DOHH2 (cell line): Measurements from ENCODE around the gene DERL3.

Experiments used
- H3F3A ChIP-seq: fragments of 200-600 bp; sonication (generic), shearing (Covaris generic); 2 replicates; pipeline ENCODE4 v1.6.0; 2016; ENCODE audit warnings: antibody characterized with exemption, mild to moderate bottlenecking; ENCODE audit not compliant: control insufficient read depth, insufficient read depth
- H3K27ac ChIP-seq: fragments of 200-600 bp; sonication (generic); 2 replicates; pipeline ENCODE4 v1.5.1; 2014; ENCODE audit warnings: low read depth, mild to moderate bottlenecking, low read length, moderate library complexity
- H3K27me3 ChIP-seq: fragments of 200-600 bp; sonication (generic); 2 replicates; pipeline ENCODE4 v1.6.1; 2014; ENCODE audit warnings: mild to moderate bottlenecking, low read length, mixed read lengths; ENCODE audit not compliant: control insufficient read depth
- H3K36me3 ChIP-seq: fragments of 200-600 bp; sonication (generic); 2 replicates; pipeline ENCODE4 v1.6.1; 2014; ENCODE audit warnings: mild to moderate bottlenecking, low read length, moderate library complexity, mixed read lengths; ENCODE audit not compliant: control insufficient read depth
- H3K4me1 ChIP-seq: fragments of 200-600 bp; sonication (generic); 2 replicates; pipeline ENCODE4 v1.6.1; 2014; ENCODE audit warnings: mild to moderate bottlenecking, low read length, mixed read lengths; ENCODE audit not compliant: control insufficient read depth
- H3K4me2 ChIP-seq: fragments of 200-600 bp; sonication (generic); 2 replicates; pipeline ENCODE4 v1.6.0; 2014; ENCODE audit warnings: mild to moderate bottlenecking, low read length, moderate library complexity
- H3K4me3 ChIP-seq: fragments of 200-600 bp; sonication (generic); 2 replicates; pipeline ENCODE4 v1.5.1; 2014; ENCODE audit warnings: mild to moderate bottlenecking, low read length, mixed read lengths
- H3K79me2 ChIP-seq: fragments of 200-600 bp; sonication (generic); 2 replicates; pipeline ENCODE4 v1.6.1; 2014; ENCODE audit warnings: mild to moderate bottlenecking, low read length, mixed read lengths; ENCODE audit not compliant: control insufficient read depth
- H3K9me2 ChIP-seq: fragments of 200-600 bp; sonication (generic); replicated peaks from 2 replicates; pipeline ENCODE4 v1.6.1; 2014; ENCODE audit warnings: mild to moderate bottlenecking, low read length, mixed read lengths; ENCODE audit not compliant: control insufficient read depth
- H3K9me3 ChIP-seq: fragments of 200-600 bp; sonication (generic); 2 replicates; pipeline ENCODE4 v1.6.1; 2014; ENCODE audit warnings: antibody characterized with exemption, low read length, mixed read lengths; ENCODE audit not compliant: control insufficient read depth, insufficient read depth
- H4K20me1 ChIP-seq: fragments of 200-600 bp; sonication (generic); 2 replicates; pipeline ENCODE4 v1.6.0; 2014; ENCODE audit warnings: low read depth, mild to moderate bottlenecking, antibody characterized with exemption, low read length, moderate library complexity; ENCODE audit not compliant: control insufficient read depth, insufficient read depth
- EZH2phosphoT487 ChIP-seq: fragments of 200-600 bp; sonication (generic); IDR thresholded peaks from 2 replicates; pipeline ENCODE4 v1.6.1; 2017; ENCODE audit warnings: borderline replicate concordance, mild to moderate bottlenecking, antibody characterized with exemption, low read length, moderate library complexity, mixed read lengths
- TF ChIP-seq, protein P1 (sequence below): fragments of 200-600 bp; sonication (generic); IDR thresholded peaks from one replicate; pipeline ENCODE4 v1.5.1; 2014; ENCODE audit warnings: antibody characterized with exemption, mild to moderate bottlenecking, low read depth, low read length; ENCODE audit not compliant: poor library complexity, severe bottlenecking

Gene DERL3

DNA sequence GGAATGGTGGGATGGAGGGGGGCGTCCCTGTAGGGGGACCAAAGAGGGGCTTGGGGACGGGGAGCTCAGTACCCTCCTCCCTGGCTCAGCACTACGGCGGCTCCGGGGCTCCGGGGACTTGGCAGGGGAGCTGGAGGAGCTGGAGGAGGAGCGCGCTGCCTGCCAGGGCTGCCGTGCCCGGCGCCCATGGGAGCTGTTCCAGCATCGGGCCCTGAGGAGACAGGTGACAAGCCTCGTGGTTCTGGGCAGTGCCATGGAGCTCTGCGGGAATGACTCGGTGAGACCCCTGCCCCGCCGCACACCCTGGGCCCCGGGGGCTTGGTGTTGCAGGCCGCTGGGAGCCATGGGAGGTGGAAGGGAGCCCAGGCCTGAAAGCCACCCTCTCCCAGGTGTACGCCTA is 43.6 kb upstream of the DERL3 start:
- TF ChIP-seq, protein P1, sequence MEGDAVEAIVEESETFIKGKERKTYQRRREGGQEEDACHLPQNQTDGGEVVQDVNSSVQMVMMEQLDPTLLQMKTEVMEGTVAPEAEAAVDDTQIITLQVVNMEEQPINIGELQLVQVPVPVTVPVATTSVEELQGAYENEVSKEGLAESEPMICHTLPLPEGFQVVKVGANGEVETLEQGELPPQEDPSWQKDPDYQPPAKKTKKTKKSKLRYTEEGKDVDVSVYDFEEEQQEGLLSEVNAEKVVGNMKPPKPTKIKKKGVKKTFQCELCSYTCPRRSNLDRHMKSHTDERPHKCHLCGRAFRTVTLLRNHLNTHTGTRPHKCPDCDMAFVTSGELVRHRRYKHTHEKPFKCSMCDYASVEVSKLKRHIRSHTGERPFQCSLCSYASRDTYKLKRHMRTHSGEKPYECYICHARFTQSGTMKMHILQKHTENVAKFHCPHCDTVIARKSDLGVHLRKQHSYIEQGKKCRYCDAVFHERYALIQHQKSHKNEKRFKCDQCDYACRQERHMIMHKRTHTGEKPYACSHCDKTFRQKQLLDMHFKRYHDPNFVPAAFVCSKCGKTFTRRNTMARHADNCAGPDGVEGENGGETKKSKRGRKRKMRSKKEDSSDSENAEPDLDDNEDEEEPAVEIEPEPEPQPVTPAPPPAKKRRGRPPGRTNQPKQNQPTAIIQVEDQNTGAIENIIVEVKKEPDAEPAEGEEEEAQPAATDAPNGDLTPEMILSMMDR = no peak
- no peak for TF ChIP-seq EZH2phosphoT487
- Histone ChIP-seq H3K36me3 (no peaks in the 10 kb centered on the region), H3K27me3 (no peaks in the 10 kb centered on the region), H3F3A (no peaks in the 10 kb centered on the region), H3K79me2 (no peaks in the 10 kb centered on the region), H4K20me1 (no peaks in the 10 kb centered on the region), H3K4me1 (no peaks in the 10 kb centered on the region), H3K9me2 (no peaks in the 10 kb centered on the region), H3K4me2 (no peak overlapping the region), H3K9me3 (no peaks in the 10 kb centered on the region), H3K27ac (no peak overlapping the region), H3K4me3 (no peak overlapping the region)

DNA sequence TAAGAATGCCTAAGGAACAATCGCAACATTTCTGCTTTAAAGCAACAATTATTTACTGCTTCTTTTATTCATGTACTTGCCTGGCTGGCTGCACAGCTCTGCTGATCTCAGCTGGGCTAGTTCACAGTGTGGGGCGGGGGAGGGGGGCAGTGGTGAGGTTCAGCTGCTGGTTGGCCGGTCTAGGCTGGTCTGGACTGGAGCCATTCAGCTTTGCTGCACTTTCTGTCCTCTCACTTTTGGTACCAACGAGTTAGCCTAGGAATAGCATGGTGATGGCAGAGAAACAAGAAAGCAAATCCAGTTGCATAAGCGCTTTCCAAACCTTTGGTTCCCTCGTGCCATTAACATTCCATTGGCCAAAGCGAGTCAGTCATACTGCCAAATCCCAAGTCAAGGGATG is 39.4 kb upstream of the DERL3 start:
- Histone ChIP-seq H3K4me2 (no peak overlapping the region), H3K9me3 (no peaks in the 10 kb centered on the region), H3K36me3 (no peaks in the 10 kb centered on the region), H3K9me2 (no peaks in the 10 kb centered on the region), H3K27ac (no peak overlapping the region), H4K20me1 (no peaks in the 10 kb centered on the region), H3K27me3 (no peaks in the 10 kb centered on the region), H3K4me1 (peaks cover 14% of the 10 kb centered on the region), H3K4me3 (no peak overlapping the region), H3F3A (no peaks in the 10 kb centered on the region), H3K79me2 (no peaks in the 10 kb centered on the region)
- no peak for TF ChIP-seq EZH2phosphoT487
- TF ChIP-seq, protein P1 = no peak

DNA sequence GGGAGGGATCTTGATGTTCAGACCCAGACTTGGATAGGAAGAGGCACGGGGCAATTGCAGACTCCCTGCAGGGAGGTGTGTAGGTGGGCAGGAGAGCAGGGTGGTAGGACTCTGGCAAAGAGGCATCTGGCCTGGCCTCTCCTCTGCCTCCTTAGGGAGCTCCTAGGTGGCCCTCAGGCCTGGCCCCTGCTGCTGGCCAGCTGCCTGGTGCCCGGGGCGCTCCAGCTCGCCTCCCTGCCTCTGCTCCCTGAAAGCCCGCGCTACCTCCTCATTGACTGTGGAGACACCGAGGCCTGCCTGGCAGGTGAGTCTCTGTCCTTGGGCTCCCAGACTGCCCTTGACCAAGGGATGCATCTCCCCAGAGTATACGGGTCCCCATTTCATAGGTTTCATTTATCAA is 38.8 kb upstream of the DERL3 start:
- H3K27ac ChIP-seq = no peak overlapping the region
- peaks cover 14% of the 10 kb centered on the region for H3K4me1 ChIP-seq
- H3K4me2 ChIP-seq = no peak overlapping the region
- no peak for TF ChIP-seq EZH2phosphoT487
- TF ChIP-seq, protein P1 = no peak
- no peaks in the 10 kb centered on the region for H3K36me3 ChIP-seq
- no peak overlapping the region for H3K4me3 ChIP-seq
- no peaks in the 10 kb centered on the region for H4K20me1 ChIP-seq
- no peaks in the 10 kb centered on the region for H3K27me3 ChIP-seq
- H3F3A ChIP-seq = no peaks in the 10 kb centered on the region
- no peaks in the 10 kb centered on the region for H3K79me2 ChIP-seq
- H3K9me3 ChIP-seq = no peaks in the 10 kb centered on the region
- no peaks in the 10 kb centered on the region for H3K9me2 ChIP-seq

DNA sequence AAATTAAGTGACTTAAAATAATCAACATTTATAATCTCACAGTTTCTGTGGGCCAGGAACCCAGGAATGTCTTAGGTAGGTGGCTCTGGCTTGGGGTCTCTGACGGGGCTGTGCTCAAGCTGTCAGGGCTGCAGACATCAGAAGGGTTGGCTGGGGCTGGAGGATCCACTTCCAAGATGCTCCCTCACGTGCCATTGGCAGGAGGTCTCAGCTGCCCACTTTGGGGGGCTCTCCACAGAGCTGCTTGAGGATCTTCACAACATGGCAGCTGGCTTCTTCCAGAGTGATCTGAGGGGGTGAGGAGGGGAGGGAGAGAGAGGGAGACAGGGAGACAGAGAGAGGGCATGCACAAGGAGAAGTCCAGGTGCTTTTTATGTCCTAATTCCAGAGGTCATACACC is 37.0 kb upstream of the DERL3 start:
- H4K20me1 ChIP-seq = no peaks in the 10 kb centered on the region
- no peaks in the 10 kb centered on the region for H3K27me3 ChIP-seq
- TF ChIP-seq, protein P1 = no peak
- no peak for TF ChIP-seq EZH2phosphoT487
- H3K4me2 ChIP-seq = no peak overlapping the region
- H3K36me3 ChIP-seq = no peaks in the 10 kb centered on the region
- no peaks in the 10 kb centered on the region for H3K9me3 ChIP-seq
- H3K27ac ChIP-seq = no peak overlapping the region
- H3F3A ChIP-seq = no peaks in the 10 kb centered on the region
- no peaks in the 10 kb centered on the region for H3K79me2 ChIP-seq
- no peaks in the 10 kb centered on the region for H3K9me2 ChIP-seq
- H3K4me1 ChIP-seq = peaks cover 14% of the 10 kb centered on the region
- H3K4me3 ChIP-seq = no peak overlapping the region
